CD4-positive, alpha-beta T cell treated with Interleukin-12 subunit alpha and Interleukin-12 subunit beta, for 1 hour (primary cell): ENCODE data around the gene GPRC5D.

ENCODE experiments used
- DNase-seq: peaks from one replicate; pipeline ENCODE4 v3.0.0-alpha.2; 2020

The GPRC5D gene

GRCh38 chr12:12903642-12904609, 48.0 kb downstream of the GPRC5D start:
- no peak for DNase-seq

- DNase-seq: no peak
Observed at GRCh38 chr12:12902036-12902435, 49.9 kb downstream of the GPRC5D start.

- no peak for DNase-seq
Observed at GRCh38 chr12:12901158-12901791, 50.7 kb downstream of the GPRC5D start.

GRCh38 chr12:12900786-12901157, 51.2 kb downstream of the GPRC5D start:
- no peak for DNase-seq

GRCh38 chr12:12899530-12900380, 52.2 kb downstream of the GPRC5D start:
- DNase-seq: no peak

GRCh38 chr12:12898911-12899511, 53.0 kb downstream of the GPRC5D start:
- no peak for DNase-seq

GRCh38 chr12:12898136-12898717, 53.7 kb downstream of the GPRC5D start:
- no peak for DNase-seq

GRCh38 chr12:12897302-12897701, 54.7 kb downstream of the GPRC5D start:
- no peak for DNase-seq

- DNase-seq: no peak
Observed at GRCh38 chr12:12896260-12896659, 55.7 kb downstream of the GPRC5D start.

GRCh38 chr12:12893438-12893837, 58.5 kb downstream of the GPRC5D start:
- DNase-seq: no peak

- DNase-seq: no peak
Observed at GRCh38 chr12:12892681-12893141, 59.3 kb downstream of the GPRC5D start.

- DNase-seq: no peak
Observed at GRCh38 chr12:12891881-12892355, 60.1 kb downstream of the GPRC5D start.

- peak; percentile 14 for DNase-seq
Observed at GRCh38 chr12:12891080-12891880, 60.7 kb downstream of the GPRC5D start, which contains the start of gene GPRC5A. Gene GPRC5A, plus strand, starts transcription at chr12:12891562. Its CDS starts 16,688 bp downstream, at chr12:12908250.
